ENCODE measurements around the gene CFAP73. TPM values are rescaled to one million over a fixed set of nuclear protein-coding genes. Genes with fewer than 3 reads are reported as not detected.

Gene CFAP73
- total and polyA plus RNA-seq, 2 of the 8 experiments (the other 6 are each of a cell fraction or from before 2014, with no cell fraction given): 0.45 to 0.56 TPM

GRCh38 chr12:113152835-113153814 lies 3.6 kb downstream of the CFAP73 start (continued):
- 0 out of 2 replicates have a peak, but pooled peaks have one; percentile 36 for TF ChIP-seq TAF1 (IDR thresholded peaks at IDR 0.05; ENCODE audit: low read depth, low read length)
- TF ChIP-seq BACH1 (IDR thresholded peaks at IDR 0.05; ENCODE audit: low read length): peak; percentile 52; the same call in 1 of the 2 replicates
- TF ChIP-seq TBP (IDR thresholded peaks at IDR 0.05; ENCODE audit: low read depth, low read length): peak; percentile 54; the same call in 1 of the 2 replicates
- no peak for TF ChIP-seq GABPA (IDR thresholded peaks at IDR 0.05; ENCODE audit: borderline replicate concordance, insufficient read depth, low read length)
- peak; percentile 86 for TF ChIP-seq MAX (IDR thresholded peaks at IDR 0.05)
- TF ChIP-seq SIN3A (conservative IDR thresholded peaks at IDR 0.05 in 1 of 2, IDR thresholded peaks at IDR 0.05 in 1 of 2; ENCODE audit: low read depth in 1 of 2, low read length in 2 of 2): 0 out of 4 replicates have a peak, but pooled peaks of 1 of the 2 experiments have one; percentile 42
- no peak for TF ChIP-seq CEBPB (IDR thresholded peaks at IDR 0.05; ENCODE audit: low read depth, low read length)
- TF ChIP-seq HDAC2 (IDR thresholded peaks at IDR 0.05; ENCODE audit: borderline replicate concordance in 1 of 2, low read depth in 2 of 2, low read length in 2 of 2): 0 out of 4 replicates have a peak, but pooled peaks of 1 of the 2 experiments have one; percentile 9
- TF ChIP-seq CREB1 (IDR thresholded peaks at IDR 0.05): no peak
- TF ChIP-seq CTCF (IDR thresholded peaks at IDR 0.05; ENCODE audit: control extremely low read depth in 1 of 3, insufficient read depth in 1 of 3, low read depth in 1 of 3, low read length in 3 of 3): peak; percentile 53 to 61 (median 60)
- no peak for TF ChIP-seq POLR2A (IDR thresholded peaks at IDR 0.05; ENCODE audit: control extremely low read depth in 1 of 2, low read depth in 2 of 2, low read length in 2 of 2)

All from H1 (cell line).